Muscle layer of colon (tissue), 2 donors: ENCODE results near the gene PDGFD.

ENCODE experiments used
- H3K27ac ChIP-seq: one replicate; pipeline ENCODE4 v1.7.0; 2013; ENCODE audit warnings: low read depth, mild to moderate bottlenecking, low read length, moderate library complexity
- H3K27me3 ChIP-seq, 2 donors: one replicate each; pipeline ENCODE4 v1.7.0; 2013; ENCODE audit warnings: low read length in 2 of 2, mild to moderate bottlenecking in 2 of 2; ENCODE audit not compliant: insufficient read depth in 2 of 2, control insufficient read depth in 1 of 2
- H3K36me3 ChIP-seq: one replicate; pipeline ENCODE4 v1.7.0; 2013; ENCODE audit warnings: mild to moderate bottlenecking, low read length; ENCODE audit not compliant: insufficient read depth
- H3K4me1 ChIP-seq: one replicate; pipeline ENCODE4 v1.7.0; 2013; ENCODE audit warnings: mild to moderate bottlenecking, low read length; ENCODE audit not compliant: insufficient read depth
- H3K4me3 ChIP-seq, 2 donors: one replicate each; pipeline ENCODE4 v1.7.0; 2013; ENCODE audit warnings: low read length in 2 of 2, low read depth in 1 of 2, mild to moderate bottlenecking in 1 of 2, moderate library complexity in 1 of 2
- H3K9ac ChIP-seq: one replicate; pipeline ENCODE4 v1.7.0; 2013; ENCODE audit warnings: low read length
- H3K9me3 ChIP-seq: one replicate; pipeline ENCODE4 v1.7.0; 2013; ENCODE audit warnings: mild to moderate bottlenecking, low read length
- donor health status: abdominal sarcoma.
- donor health status: Adenocarcinoma of cecum.

The PDGFD gene

DNA sequence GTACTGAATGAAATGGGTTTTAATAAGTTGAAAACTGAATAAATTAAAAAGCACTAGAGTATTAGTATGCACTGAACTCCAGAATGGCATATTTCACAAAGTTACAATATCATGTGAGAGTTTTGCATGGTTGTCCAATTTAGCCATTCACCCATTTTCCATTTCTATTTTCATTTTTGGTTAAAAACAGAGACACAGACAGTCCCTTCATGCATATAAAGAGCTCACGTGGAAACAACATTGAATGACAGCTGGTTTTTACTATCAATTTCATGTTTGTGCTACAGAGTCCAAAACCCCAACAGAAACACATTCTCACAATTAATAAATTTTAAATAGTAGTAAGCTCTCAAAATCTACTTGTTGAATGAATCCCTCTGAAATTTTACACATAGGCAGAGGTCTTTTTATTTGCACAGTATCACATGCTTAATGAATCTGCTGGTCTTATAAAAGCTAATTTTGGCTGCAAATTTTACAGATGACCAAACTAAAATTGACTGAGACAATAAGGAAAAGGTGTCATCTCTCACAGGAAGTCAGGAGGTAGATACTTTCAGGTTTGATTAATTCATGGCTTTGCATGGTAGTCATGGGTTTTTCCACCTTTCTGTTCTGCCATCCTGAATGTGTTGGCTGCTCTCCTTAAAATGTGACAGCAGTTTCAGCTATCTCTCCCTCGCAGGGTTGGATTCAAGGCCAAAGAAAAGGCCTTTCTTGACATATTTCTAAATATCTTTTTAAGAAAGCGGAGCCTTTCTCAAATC, 148.1 kb downstream of the PDGFD start:
- Histone ChIP-seq H3K9me3 (no peaks in the 10 kb centered on the region), H3K27ac (no peak overlapping the region), H3K36me3 (no peaks in the 10 kb centered on the region), H3K9ac (no peak overlapping the region), H3K4me3 (no peak overlapping the region), H3K27me3 (no peaks in the 10 kb centered on the region), H3K4me1 (no peaks in the 10 kb centered on the region)

DNA sequence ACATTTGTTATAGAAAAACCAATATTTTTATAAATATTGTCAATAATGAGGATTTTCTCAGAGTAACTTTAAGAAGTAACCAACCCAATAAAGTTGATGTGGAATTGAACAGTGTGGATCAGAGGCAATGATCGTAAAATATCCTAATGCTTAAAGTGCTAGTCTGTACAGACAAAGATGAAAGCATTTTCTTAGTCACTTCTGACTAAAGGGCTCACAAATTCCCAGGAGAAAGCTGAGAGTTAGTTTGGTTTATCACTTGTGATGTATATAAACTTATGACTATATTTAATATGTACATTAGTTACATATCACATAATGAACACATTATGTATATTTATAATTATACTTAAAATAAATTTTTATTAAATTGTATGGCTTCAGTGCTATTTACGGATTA, 152.9 kb downstream of the PDGFD start:
- no peaks in the 10 kb centered on the region for H3K36me3 ChIP-seq

DNA sequence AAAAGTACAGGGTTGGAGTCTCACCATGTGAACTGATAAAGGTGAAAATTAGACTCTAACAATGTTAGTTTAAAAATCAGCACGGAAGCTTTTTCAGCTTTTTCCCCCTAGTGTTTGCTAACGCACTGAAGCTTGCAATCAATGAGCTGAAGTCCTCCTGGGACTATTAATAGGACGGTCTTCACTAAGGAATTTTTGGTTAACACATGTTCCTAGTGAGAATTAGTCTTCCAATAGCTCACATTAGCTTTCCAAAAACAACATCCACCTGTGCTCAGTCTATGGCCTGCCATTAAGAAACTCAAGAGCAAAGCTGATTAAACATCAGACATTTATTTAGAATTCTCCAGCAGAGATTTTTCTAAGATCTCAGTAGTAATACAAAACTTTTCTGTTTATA, 154.2 kb downstream of the PDGFD start:
- Histone ChIP-seq H3K27ac (no peak overlapping the region), H3K9me3 (no peaks in the 10 kb centered on the region), H3K36me3 (no peaks in the 10 kb centered on the region), H3K27me3 (no peaks in the 10 kb centered on the region), H3K9ac (no peak overlapping the region), H3K4me1 (peaks cover 6% of the 10 kb centered on the region), H3K4me3 (no peak overlapping the region)

More for the DNA sequence above, 152.9 kb downstream of the PDGFD start:
- Histone ChIP-seq H3K4me1 (no peaks in the 10 kb centered on the region), H3K9me3 (no peaks in the 10 kb centered on the region), H3K9ac (no peak overlapping the region), H3K27me3 (no peaks in the 10 kb centered on the region), H3K27ac (no peak overlapping the region), H3K4me3 (no peak overlapping the region)

GRCh38 chr11:104005234-104005855, 158.6 kb downstream of the PDGFD start:
- H3K4me1 ChIP-seq = peaks cover 6% of the 10 kb centered on the region
- H3K27ac ChIP-seq = no peak overlapping the region
- H3K9me3 ChIP-seq = no peaks in the 10 kb centered on the region
- no peaks in the 10 kb centered on the region for H3K27me3 ChIP-seq
- no peaks in the 10 kb centered on the region for H3K36me3 ChIP-seq
- H3K4me3 ChIP-seq = no peak overlapping the region
- no peak overlapping the region for H3K9ac ChIP-seq

DNA sequence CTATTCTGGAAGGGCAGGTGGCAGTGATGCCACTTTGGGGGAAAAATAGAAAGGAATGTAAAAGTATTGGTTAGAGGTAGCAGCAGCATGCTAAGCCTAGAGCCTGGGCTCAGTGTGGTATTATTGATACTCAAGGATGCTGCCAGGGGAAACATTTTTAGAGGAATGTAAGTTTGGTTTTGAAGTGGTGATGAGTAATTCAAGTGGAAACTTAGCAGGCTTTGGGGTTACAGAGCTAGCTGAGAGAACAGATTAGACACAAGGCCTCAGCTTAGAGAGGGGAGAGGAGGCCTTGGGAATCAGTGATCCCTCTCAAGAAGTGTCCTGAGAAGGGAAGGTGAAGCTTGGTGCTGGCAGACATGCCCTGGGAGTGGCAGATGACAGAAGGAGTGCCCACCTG, 160.5 kb downstream of the PDGFD start:
- Histone ChIP-seq H3K4me3 (no peak overlapping the region), H3K27me3 (no peaks in the 10 kb centered on the region), H3K36me3 (no peaks in the 10 kb centered on the region), H3K27ac (no peak overlapping the region), H3K4me1 (peaks cover 6% of the 10 kb centered on the region), H3K9ac (no peak overlapping the region), H3K9me3 (no peaks in the 10 kb centered on the region)

DNA sequence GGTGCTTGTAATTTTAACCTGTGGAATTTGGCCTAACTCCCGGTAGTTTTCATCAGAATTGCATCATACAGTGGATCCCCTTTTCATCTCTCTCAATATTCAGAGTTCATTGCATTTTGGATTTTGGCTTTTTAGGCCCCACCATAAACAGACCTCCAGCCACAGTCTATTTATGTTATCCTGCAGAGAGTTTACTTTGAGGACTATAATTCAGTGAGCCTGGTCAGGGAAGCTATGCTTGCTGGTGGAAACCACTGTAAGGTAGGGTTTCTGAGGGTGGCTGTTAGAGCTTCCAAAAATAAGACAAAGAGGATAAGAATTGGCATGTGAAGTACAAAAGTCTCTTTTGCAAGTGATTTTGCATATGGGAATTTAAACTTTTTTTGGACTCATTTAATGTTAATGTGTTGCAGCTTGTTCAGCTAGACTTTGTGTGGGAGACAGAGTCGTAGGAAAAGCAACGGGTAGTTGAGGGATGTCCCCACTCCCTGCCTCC, 162.3 kb downstream of the PDGFD start:
- H3K36me3 ChIP-seq = no peaks in the 10 kb centered on the region
- H3K27me3 ChIP-seq = no peaks in the 10 kb centered on the region
- no peaks in the 10 kb centered on the region for H3K9me3 ChIP-seq
- no peak overlapping the region for H3K9ac ChIP-seq
- H3K4me1 ChIP-seq = peaks cover 6% of the 10 kb centered on the region
- no peak overlapping the region for H3K27ac ChIP-seq
- no peak overlapping the region for H3K4me3 ChIP-seq

- H3K4me3 ChIP-seq = no peak overlapping the region
- H3K4me1 ChIP-seq = peaks cover 6% of the 10 kb centered on the region
- H3K27me3 ChIP-seq = no peaks in the 10 kb centered on the region
- H3K27ac ChIP-seq = no peak overlapping the region
- H3K36me3 ChIP-seq = no peaks in the 10 kb centered on the region
- no peak overlapping the region for H3K9ac ChIP-seq
- no peaks in the 10 kb centered on the region for H3K9me3 ChIP-seq
Observed at GRCh38 chr11:104000798-104001197, 163.1 kb downstream of the PDGFD start.

DNA sequence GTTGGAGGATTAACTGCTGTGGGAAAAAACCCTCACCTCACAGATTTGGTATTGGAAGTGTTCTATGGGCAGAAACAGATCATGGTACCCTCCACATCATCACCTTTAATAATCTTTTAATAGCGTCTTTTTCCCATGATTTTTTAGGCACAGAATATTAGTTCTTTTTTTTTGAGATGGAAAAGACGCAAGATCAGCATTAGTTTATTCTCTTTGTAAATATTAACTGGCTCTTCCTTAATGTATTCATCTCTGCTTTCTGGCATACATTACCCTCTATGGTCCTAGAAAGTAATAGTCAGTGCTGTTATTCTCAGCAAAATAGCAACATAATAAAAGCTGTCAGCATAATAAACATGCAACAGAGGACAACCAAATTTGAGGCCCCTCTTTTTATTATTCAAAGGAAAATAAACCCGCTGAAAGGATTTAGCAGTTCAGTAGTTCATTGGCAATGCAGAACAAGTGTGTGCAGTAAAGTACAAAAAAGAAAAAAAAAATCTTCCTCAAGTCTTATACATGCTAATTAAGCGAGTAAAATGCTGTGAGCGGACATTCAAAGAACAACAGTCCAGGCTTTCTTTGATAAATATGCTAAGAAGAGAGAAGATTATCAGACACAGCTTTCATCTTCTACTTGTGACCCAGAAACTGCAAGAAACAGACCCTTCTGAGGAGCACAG, 165.0 kb downstream of the PDGFD start:
- Histone ChIP-seq H3K4me3 (no peak overlapping the region), H3K27ac (no peak overlapping the region), H3K27me3 (no peaks in the 10 kb centered on the region), H3K4me1 (no peaks in the 10 kb centered on the region), H3K36me3 (no peaks in the 10 kb centered on the region), H3K9me3 (no peaks in the 10 kb centered on the region), H3K9ac (no peak overlapping the region)

GRCh38 chr11:103997082-103997481, 166.9 kb downstream of the PDGFD start:
- Histone ChIP-seq H3K4me3 (no peak overlapping the region), H3K9ac (no peak overlapping the region), H3K27me3 (no peaks in the 10 kb centered on the region), H3K36me3 (no peaks in the 10 kb centered on the region), H3K9me3 (no peaks in the 10 kb centered on the region), H3K4me1 (peaks cover 6% of the 10 kb centered on the region), H3K27ac (no peak overlapping the region)

DNA sequence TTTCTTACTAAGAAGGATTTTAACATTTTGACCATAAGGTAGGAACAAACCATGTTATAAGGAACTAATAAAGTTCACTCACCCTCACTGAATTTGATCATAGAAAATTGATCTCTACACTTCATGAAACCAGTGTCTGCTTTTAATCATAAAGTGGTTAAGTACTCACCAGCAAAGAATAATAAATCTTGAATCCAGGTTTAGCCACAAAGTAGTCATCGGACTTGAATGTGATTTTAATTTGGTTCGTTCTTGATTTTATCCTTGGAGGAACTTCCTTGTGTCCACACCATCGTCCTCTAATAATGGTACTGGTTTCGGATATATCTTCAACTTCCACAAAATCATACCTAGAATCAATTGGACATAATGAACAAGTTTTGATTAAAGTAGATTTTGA, 168.1 kb downstream of the PDGFD start:
- Histone ChIP-seq H3K27me3 (no peaks in the 10 kb centered on the region), H3K4me3 (no peak overlapping the region), H3K9me3 (no peaks in the 10 kb centered on the region), H3K4me1 (peaks cover 6% of the 10 kb centered on the region), H3K9ac (no peak overlapping the region), H3K27ac (no peak overlapping the region), H3K36me3 (no peaks in the 10 kb centered on the region)

DNA sequence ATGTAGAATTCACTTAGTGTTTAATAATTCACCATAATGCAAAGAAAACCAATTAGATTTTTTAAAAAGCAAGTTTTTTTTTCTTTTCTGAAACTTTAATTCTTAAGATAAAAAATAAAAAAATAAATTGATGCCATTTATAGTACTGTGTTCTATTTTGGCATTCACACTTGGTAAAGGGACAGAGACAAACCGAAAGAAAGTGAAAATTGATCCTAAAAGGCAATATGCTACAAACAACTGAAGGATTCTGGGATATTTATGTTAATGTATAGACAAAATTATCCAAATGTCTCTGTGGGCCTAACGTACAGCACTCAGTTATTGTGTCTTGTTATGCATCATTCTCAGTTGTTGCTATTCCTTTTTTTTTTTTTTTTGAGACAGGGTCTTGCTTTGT, 169.4 kb downstream of the PDGFD start:
- no peaks in the 10 kb centered on the region for H3K36me3 ChIP-seq

More for the DNA sequence above, 169.4 kb downstream of the PDGFD start:
- H3K4me3 ChIP-seq = no peak overlapping the region
- H3K9me3 ChIP-seq = no peaks in the 10 kb centered on the region
- no peaks in the 10 kb centered on the region for H3K27me3 ChIP-seq
- no peak overlapping the region for H3K9ac ChIP-seq
- H3K27ac ChIP-seq = no peak overlapping the region
- H3K4me1 ChIP-seq = peaks cover 6% of the 10 kb centered on the region
